Left cardiac atrium (tissue), 4 donors: ENCODE data around the gene ATP11A. TPM values are rescaled to one million over a fixed set of nuclear protein-coding genes. Genes with fewer than 3 reads are reported as not detected.

Source experiments
- ATAC-seq, 2 donors: fragments of 200-7000 bp; cut with Tn5 transposase; one replicate each; pipeline ENCODE4 v1.9.1; 2020; ENCODE audit warnings: mild to moderate bottlenecking in 2 of 2, moderate library complexity in 2 of 2
- DNase-seq: peaks from one replicate; pipeline ENCODE4 v3.0.0-alpha.2; 2020
- intact Hi-C, 2 donors: fragments of 100-400 bp; cut with DNase I; formaldehyde crosslinking; loops; one replicate each; pipeline versions ENCODE4 v1.14.1 to v1.15.1; 2022 to 2023
- total RNA-seq, 2 donors: library from RNA; stranded (reverse); fragmentation: NEBNext Ultra II Directional; extraction: Animal tissue kit (Norgen Biotek cat#: 25700); gene quantifications; one replicate each; pipeline ENCODE4 v1.2.1, GENCODE V29; 2021
- donor health status: DM: no; HTN: yes; CAD: no.
- donor health status: DM: no; HTN: yes; CAD: no; lungs with severe emphysema.
- donor health status: DM: yes; HTN: yes; CAD: no.
- donor health status: Dilated cardiomyopathy.

The ATP11A gene
- total RNA-seq, 2 donors from 2014 or later, result 58.5 to 69.9 TPM

DNA sequence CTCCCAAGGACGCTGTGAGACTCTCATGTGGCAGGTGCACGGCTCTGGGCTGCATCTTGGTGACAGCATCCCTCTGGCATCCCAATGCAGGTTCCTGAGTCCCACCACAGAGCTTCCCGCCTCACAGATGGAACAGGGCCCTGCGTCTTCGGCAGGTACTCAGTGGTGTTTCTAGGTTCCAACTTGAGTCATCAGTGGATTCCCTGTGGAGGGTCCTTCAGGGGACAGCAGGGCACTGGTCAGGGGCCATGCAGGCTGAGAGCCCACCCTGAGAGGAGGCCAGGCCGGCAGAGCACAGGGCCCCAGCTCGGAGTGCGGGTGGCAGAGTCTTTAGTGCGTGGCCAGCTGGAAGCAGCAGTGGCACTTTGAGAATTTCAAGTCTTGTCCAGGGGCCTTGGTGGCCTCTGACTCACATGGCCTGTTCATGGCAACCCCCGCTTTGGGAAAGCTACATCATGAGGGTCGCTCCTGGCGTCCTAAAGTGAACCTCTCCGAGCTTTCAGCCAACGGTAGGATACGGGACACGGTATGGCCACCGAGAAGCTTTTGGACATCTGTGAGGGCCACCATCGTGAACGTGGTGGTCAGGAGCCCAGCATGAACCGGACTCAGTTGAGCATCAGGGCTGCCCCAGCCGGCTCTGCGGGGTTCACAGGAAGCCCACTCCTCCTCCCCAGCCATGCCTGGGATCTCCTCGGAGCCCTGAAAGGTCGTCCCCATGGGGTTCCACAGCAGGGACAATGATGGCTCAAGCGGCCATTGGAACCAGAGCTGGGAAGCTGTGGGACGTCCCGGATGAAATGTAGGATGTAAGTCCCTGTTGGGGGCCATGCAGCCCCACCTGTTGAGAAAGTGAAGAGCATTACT lies 207.1 kb downstream of the ATP11A start:
- intact Hi-C loops, result no loop called here
- ATAC-seq, result no peak
- no peak for DNase-seq

DNA sequence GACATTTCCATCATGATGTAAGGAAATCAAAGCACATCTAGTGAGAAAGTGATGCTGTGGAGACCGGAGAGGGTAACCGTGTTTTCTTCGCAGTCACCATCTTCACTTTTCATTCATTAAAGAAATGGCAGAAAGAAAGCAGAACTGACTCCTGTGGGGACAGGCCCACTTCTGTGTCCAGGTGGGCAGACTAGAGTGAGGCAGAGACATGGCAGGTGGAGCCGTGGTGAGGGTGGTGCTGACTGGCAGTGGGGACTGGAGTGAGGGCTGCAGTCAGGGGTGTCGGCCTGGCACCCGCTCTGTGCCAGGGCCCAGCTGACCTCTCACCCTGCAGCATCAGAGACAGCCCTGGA lies 207.7 kb downstream of the ATP11A start:
- no peak for ATAC-seq
- intact Hi-C loops, result no loop called here
- no peak for DNase-seq

DNA sequence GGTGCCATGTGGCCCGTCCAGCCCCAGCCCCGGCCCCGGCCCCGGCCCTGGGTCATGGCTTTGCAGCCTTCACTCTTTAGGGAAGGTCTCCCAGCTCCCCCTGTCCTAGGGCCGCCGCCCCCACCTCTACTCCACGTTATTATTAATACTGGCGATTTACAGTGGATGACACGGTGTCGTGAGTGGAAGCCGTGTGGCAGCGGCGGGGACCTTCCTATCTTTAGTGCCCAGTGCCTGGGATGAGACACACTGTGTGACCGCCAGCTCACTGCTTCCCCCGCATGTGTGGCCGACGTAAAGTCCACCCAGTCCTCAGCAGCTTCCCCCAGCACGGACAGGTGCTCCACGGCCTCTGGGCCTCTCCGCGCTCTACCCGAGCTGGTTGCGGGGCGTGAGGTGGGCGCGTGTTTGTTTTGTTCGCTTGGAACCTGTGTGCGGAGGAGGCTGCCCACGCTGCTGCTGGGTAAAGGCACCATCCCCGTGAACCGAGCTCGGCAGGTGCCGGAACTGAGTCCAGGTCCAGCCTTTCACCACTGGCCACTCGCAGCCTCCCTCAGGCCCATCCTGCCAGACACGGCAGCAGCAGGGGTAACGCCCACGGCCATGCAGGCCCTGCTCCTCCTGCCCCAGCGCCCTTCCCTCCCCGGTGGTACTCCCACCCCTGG lies 208.2 kb downstream of the ATP11A start:
- intact Hi-C loops, result no loop called here
- no peak for DNase-seq
- no peak for ATAC-seq

DNA sequence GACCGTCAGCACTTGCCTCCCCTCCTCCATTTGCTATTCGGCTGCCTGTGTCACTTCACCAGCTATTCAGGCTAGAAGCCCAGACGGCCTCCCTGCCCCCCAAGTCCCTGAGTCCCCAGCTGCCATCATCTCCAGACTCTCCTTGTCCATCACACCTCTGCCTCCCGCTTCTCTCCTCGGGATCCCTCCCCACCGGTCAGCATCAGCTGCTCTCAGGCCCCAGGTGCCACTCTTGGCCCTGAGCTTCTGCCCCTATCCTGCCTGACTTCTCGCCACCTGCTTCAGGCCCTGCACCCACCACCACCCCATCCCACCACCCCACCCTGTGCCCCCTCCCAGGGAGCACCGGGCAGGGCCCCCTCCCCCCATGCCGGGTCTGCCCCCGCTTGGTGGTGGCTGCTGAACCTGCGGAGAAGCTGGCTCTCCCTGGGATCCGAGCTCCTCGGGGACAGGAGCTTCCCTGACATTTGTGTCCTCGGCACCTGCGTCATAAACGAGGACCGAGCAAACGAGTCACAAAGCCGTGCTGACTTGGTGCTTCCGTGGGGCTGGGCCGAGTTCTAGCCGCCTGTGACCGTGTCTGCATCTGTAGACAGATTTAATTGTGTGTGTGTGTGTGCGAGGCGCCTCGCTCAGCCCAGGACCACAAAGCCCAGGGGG lies 208.9 kb downstream of the ATP11A start:
- ATAC-seq (no peak), DNase-seq (no peak)
- intact Hi-C loops, result no loop called here

DNA sequence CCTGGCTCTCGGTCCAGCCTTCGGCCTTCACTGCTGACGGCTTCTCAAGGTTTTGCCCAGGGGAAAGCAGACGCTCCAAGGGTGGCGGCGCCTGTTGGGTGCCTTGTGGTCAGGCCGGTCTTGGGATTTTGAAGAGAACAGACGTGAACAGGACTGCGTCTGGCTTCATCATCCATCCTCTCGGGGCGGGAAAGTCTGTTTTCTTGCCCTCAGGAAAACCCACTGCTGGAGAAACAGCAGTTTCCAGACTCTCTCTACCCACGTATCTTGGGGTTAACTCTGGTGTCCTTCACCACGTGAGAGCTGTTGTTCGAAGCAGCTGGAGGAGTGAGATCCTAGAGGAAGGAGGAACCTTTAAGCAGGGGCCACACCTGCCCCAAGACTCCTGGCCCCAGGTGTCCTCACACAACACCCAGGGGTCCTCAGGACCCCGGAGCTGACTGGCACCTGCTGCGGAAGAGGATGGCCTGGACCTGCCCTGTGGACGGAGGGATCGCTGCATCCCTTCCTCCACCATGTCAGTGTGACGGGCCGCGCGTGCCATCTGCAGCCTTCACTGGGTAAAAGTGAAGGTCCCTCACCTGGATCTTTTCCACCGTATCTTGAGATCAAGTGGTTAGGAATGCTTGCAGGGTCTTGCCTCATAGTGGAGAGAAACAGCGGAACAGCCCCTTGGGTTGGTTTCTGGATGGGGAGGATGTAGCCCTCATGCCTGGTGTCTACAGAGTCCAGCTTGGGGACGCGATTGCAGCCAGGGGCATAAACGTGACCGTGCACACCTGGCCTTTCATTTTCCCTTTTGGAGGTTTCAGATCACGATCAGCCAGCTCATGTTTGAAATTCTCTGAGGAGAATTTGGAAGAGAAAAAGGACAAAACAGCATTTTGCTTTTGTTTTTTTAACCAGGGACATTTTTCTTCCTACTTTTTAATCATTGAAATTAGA lies 209.7 kb downstream of the ATP11A start:
- ATAC-seq (no peak), DNase-seq (no peak)
- intact Hi-C loops, result no loop called here

DNA sequence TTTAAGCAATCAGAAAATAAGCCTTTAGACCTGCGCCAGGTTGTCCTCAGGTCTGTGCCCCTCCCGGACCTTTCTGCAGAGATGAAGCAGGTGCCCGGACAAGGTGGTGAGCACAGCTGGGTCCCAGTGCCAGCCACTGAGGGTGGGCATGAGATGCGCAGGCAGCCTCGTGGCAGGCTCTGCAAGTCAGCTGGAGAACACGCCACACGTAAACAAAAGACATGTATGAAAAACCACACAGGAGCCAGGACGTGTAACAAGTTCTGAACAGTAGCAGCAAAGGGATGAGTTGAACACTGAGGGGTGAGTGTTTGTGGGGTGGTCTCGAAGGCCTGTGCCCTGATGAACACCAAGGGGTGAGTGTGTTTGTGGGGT lies 210.4 kb downstream of the ATP11A start:
- DNase-seq, result no peak
- no peak for ATAC-seq
- intact Hi-C loops, result no loop called here

DNA sequence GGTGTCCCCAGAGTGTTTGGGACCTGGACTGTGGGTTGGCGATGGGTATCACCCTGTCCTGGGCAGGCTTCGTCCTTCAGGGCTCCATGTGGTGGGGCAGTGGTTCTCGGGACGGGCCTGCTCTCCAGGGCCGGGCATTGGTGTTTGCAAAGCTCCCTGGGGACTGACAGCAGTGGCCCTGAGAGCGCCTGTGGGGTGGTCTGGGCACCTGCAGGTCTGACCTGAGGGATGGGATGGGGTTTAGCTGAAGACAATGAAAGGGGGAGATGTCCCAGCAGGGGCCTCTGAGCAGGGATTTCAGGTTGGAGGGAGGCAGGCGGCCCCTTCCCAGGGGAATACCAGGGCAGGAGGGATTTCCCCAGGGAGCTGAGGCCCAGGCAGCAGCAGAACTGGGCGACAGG lies 210.9 kb downstream of the ATP11A start:
- DNase-seq (no peak), ATAC-seq (no peak)
- intact Hi-C loops, result no loop called here

DNA sequence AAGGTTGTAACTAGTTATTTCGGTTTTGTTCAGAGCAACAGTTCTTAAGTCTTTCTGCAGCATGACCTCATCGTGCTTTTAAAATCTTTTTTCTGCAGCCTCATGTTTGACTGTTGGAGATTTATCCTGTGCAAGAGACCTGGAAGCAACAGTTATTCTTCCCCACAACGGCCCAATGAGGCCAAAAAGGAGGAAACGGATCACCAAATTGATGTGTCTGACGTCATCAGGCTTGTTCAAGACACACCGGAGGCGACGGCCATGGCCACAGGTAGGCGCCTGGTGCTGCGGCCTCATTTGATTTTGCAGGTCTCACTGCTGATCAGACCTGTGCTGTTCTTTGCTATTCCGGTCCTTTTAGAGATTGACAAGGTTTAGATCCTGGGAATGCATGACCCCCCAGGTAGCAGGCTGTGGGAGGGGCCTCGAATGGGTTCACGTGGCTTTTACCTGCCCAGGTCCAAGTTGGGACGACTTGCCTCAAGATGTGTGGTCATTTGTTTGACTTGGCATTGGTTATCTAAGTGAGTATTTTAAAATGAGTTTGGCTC lies 212.3 kb downstream of the ATP11A start:
- intact Hi-C loops, result no loop called here
- DNase-seq (no peak), ATAC-seq (no peak)

DNA sequence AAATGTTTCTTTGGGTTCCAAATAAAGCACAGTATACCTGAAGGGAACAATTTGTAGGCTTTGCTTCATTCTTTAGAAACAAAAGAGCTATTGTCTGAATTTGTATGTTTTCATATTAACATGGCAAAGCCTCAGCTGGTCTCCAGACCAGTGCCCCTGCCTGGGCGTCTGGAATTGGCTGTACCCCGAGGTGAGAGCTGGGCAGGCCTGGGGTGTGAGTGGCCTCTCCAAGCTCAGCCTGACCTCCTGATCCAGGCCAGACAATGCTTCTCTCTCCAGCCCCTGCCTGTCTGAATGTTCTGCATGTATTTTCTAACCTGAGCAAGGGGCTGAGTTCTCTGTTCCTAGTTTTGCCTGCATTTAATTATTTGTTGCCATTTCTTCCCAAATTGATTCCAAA lies 212.8 kb downstream of the ATP11A start:
- intact Hi-C loops, result no loop called here
- ATAC-seq, result no peak
- DNase-seq, result no peak

DNA sequence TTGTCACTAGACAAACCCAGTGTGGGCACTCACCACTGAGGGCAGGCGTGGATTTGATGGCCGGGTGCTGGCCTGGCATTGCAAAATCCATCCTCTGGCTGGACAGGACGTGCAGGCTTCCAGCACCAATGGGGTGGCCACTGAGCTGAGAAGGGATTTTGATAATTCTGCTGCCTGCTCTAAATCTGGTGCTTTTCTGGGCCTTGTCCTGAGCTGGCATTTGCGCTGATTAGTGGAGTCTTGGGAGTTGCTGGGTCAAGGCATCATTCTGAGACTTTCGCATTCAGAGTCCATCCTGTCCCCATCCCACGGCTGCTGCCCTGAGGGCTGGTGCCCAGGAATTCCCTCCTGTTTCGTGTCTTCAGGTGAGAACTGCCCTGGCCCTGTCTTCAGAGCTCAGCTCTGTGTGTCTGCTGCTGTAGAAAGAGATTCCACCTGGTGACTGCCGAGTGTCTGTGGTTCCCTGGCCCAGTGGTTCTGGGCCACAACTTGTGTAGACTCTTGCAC lies 213.3 kb downstream of the ATP11A start:
- ATAC-seq, result no peak
- no peak for DNase-seq

DNA sequence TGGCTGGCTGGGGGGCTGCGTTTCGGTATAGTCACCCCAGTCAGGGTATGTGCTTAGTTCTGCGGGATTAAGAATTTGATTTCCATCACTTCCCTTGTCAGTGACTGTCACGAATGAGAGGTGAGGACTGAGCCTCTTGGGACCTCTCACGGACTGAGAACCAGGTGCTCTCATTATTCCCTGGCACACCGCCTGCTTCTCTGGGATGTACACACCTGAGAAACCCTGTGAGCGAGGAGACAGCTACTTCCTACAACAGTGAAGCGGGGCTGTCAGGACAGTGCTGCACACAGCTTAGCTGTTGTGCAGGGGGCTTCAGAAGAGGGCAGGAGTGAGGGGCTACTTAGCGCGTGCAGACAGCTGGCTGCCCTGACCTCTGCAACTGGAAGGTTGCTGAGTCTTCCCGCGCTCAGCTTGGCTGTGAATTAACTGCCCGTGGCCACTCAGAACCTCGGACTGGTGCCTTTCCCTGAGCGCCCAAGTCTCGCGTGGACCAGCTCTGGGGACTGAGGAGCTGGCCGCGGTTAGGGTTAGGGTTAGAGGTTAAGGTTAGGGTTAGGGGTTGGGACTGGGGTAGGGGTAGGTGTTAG lies 213.9 kb downstream of the ATP11A start:
- DNase-seq, result no peak

More for the DNA sequence above, 213.3 kb downstream of the ATP11A start:
- intact Hi-C loops, result no loop called here

DNA sequence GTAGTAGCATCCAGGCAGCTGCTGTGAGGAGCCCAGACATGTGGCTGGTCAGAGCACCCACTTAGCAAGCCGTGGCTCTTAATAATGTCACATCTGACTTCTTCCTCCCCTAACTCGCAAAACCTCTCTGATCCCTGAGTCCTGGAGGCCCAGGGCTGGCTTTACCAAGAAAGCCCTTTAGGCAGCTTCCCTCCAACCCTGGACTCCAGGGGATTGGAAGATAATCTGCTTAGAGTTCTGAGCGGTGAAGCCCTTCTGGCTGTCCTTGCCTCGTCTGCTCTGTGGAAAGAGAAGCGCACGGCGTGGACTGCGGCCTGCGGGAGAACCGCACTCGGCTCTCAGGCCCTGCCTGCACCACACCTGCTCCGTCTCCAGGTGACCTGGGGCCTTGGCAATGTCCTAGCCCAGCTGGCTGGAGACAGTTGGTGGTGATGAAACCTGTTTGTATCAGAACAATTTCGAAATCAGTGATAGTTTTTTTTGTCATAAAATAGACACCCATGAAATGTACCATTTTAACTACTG lies 214.7 kb downstream of the ATP11A start:
- DNase-seq, result no peak
- intact Hi-C loops, result no loop called here

More for the DNA sequence above, 213.9 kb downstream of the ATP11A start:
- no peak for ATAC-seq
- intact Hi-C loops, result no loop called here

DNA sequence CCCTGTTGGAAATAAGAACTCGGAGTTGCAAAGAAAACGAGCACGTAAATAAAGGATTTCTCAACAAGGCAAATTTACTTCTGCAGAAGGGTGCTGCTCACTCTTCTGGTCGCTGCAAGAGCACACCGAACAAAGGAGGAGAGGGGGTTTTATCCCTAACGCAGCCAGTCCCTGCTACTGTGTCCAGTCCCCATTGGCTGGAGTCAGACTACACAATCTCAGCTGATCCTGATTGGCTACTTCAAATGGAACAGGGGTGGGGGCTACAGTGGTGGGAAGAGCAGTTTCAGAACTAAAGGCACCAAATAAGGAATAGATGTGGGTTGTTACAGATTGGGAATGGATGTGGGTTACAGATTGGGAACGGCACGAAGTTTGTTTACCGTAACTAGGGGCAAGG lies 215.2 kb downstream of the ATP11A start:
- DNase-seq, result no peak
- intact Hi-C loops, result no loop called here
- no peak for ATAC-seq

More for the DNA sequence above, 214.7 kb downstream of the ATP11A start:
- no peak for ATAC-seq

DNA sequence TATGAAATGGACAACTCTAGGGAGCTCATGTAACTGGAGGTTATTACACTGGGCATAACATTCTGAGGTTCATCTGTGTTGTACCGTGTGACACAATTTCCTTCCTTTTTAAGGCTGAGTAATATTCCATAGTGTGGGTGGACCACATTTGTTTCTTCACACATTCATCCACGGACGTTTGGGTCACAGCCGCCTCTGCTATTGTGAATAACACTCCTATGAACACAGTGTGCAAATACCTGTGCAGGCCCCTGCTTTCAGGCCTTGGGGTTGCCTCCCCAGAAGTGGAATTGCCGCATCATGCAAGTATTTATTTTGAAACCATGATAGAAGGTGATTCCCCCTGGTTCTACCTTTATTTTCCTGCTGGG lies 215.8 kb downstream of the ATP11A start:
- ATAC-seq (no peak), DNase-seq (no peak)
- intact Hi-C loops, result no loop called here

DNA sequence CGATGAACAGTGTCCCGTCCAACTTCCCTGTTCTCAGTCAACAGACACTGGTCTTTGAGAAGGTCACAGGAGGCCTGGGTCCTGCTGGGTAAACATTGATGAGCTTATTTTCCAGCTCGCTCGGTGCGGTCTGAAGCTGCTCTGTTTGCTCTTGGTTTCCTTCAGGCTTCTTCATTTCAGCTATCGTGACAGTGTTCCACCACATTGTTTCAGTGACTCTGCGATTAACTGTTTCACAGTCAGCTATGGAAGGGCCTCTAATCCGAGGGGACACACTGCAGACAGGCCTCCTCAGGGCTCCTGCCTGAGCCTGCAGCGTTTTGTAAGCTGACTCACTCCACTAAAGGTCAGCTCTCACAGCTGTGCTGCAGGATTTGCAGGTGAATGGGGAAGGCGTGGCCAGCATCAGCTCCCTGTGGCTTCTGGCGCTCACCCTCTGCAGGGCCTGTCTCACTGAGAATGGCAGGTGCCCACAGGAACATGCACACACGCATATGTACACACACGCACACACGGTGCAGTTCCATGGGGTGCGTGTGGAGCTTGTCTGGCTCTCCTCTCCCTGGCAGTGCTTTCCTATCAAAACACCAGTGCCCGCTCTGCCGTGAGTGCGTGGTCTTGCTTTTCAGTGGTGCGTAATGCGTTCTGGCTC lies 216.3 kb downstream of the ATP11A start:
- DNase-seq (no peak), ATAC-seq (no peak)
- intact Hi-C loops, result no loop called here

DNA sequence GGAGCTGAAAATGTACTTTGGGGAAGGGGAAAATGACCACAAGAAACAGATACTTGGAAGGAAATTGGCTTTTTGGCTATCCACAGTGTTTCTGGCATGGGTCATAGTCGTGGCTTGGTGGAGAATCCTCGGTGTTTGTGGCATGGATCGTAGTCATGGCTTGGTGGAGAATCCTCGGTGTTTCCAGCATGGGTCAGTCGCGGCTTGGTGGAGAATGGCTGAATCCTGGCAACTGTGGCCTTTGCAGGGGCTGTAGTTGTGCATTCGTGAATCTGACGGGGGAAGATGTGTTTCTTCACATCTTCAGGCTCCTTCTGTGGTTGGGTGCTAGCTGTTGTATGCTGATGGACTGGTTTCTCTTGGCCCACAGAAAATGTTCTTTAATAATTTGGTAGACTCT lies 217.4 kb downstream of the ATP11A start:
- intact Hi-C loops, result no loop called here
- ATAC-seq (no peak), DNase-seq (no peak)

DNA sequence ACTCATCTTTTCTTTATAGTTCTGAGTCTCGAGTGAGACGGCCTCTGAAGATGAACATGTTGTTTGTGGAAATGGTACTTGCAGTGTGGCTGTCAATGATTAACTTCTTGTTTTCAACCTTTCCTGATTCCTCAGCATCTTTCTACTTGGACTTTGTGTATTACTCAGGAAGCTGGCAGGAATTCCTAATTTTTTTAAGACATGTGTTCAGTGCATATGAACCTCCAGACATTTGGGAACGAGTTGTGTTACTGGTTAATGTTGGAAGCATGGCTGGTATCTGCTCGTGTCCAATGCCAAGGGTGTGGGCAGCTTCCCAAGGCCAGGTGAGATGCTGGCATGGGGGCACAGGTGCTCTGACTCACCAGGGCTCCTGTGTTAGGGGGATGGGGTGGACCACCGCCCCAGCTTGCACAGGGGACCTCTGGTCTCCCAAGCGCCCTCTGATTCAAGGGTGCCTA lies 218.1 kb downstream of the ATP11A start:
- intact Hi-C loops, result no loop called here
- no peak for ATAC-seq
- DNase-seq, result no peak

DNA sequence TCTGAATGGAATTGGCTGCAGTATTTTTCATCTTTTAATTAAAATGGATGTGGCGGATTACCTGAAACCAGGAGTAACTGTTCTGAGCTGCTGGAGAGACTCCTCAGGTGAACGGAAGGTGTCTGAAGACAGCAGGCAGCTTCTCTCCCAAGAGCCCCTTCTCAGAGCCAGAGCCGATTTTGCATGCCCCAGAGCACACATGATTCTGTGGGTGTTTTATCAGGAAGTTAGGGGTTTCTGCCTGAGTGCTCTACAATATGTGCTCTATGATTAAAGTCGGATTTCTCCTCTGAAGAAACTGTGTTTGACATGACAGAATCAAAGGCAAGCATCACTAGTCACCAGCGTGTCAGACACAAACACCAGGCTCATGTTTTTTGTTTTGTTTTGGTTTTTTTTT lies 218.5 kb downstream of the ATP11A start:
- DNase-seq (no peak), ATAC-seq (no peak)
- intact Hi-C loops, result no loop called here
